ENCODE results near the gene CPZ. TPM values are rescaled to one million over a fixed set of nuclear protein-coding genes. Genes with fewer than 3 reads are reported as not detected.
"Not testable (repeated sequence)": the region's sequence is repeated elsewhere in the genome, so short reads cannot be mapped to it uniquely, and the experiment has no call there.

The CPZ gene
- total and polyA plus RNA-seq, 2 donors = 54.1 to 86.5 TPM

DNA sequence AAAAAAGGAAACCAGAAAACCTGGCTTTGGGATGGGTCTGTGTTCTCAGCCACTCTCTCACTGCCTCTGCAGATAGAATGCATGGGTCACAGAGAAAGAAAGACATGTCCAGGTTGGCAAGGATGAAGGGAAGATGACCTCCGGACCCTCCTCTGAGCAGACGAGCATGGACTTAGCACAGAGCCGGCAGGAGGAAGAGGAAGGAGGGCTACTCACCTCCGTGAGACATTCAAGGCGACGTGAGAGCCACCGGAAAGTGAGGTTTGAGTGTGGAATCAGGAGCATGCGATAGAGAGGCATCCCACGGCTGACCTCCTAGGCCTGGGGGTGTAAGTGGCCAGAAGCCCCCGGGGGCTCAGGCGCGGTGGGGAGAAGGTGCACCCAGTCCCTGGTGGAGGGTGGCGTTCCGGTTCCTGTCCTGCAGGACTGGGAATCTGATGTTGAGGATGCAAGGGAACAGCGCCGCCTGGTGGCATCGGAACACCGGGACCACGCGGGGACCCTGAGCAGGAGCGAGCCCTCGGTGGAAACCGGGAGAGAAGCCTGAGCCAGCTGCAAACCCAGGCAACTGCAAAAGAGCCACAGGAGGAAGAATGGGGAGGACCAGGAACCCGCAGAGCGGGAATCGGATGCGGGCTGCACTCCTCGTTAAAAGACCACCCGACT, 37.8 kb downstream of the CPZ start:
- not testable (repeated sequence) for H3K4me3 ChIP-seq (ENCODE audit: low read depth, low read length); H3K4me1 ChIP-seq (ENCODE audit: insufficient read depth); H3K27ac ChIP-seq (ENCODE audit: low read depth); DNase-seq (ENCODE audit: extremely low spot score); H3K36me3 ChIP-seq (ENCODE audit: insufficient read depth)
- no CpG with 5 or more reads among the region's 29 CpGs for WGBS

DNA sequence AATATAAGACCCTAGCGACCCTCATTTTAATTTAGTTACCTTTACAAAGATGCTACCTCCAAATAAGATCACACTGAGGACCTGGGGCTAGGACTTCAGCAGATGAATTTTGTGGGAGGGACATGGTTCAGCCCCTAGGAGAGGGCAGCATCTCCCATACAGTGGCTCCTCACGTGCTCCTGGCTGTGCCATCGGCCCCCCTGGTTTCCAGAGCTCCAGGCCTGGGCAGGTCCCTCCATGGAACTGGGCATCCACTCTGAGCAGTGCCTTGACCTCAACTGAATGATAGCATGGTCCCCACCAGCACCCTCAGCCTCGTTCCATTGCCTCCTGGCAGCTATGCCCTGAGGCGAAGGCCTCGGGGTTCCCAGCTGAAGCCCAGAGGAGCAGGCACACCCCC, 39.3 kb downstream of the CPZ start:
- not testable (repeated sequence) for H3K4me1 ChIP-seq (ENCODE audit: insufficient read depth); H3K36me3 ChIP-seq (ENCODE audit: insufficient read depth); H3K27ac ChIP-seq (ENCODE audit: low read depth); H3K4me3 ChIP-seq (ENCODE audit: low read depth, low read length); DNase-seq (ENCODE audit: extremely low spot score)
- WGBS = 84% methylated on average over 5 of the region's 6 CpGs

DNA sequence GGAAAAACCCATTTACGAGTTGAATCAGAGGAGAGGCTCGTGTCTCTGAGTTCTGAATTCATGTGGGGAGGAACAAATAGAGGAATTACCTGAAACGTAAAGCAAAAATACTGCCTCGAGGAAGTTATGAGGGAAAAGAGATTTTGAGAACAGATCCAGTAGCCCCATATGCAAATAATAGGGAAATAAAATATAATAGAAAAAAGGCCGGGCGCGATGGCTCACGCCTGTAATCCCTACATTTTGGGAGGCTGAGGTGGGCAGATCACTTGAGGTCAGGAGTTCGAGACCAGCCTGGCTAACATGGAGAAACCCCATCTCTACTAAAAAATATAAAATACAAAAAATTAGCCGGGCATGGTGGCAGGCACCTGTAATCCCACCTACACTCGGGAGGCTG, 42.2 kb downstream of the CPZ start:
- not testable (repeated sequence) for H3K27ac ChIP-seq (ENCODE audit: low read depth); H3K36me3 ChIP-seq (ENCODE audit: insufficient read depth); H3K4me3 ChIP-seq (ENCODE audit: low read depth, low read length); H3K4me1 ChIP-seq (ENCODE audit: insufficient read depth); DNase-seq (ENCODE audit: extremely low spot score)
- WGBS = 80% methylated on average over 6 of the region's 11 CpGs

DNA sequence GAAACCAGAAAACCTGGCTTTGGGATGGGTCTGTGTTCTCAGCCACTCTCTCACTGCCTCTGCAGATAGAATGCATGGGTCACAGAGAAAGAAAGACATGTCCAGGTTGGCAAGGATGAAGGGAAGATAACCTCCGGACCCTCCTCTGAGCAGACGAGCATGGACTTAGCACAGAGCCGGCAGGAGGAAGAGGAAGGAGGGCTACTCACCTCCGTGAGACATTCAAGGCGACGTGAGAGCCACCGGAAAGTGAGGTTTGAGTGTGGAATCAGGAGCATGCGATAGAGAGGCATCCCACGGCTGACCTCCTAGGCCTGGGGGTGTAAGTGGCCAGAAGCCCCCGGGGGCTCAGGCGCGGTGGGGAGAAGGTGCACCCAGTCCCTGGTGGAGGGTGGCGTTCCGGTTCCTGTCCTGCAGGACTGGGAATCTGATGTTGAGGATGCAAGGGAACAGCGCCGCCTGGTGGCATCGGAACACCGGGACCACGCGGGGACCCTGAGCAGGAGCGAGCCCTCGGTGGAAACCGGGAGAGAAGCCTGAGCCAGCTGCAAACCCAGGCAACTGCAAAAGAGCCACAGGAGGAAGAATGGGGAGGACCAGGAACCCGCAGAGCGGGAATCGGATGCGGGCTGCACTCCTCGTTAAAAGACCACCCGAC, 43.5 kb downstream of the CPZ start:
- not testable (repeated sequence) for DNase-seq (ENCODE audit: extremely low spot score); H3K4me1 ChIP-seq (ENCODE audit: insufficient read depth); H3K36me3 ChIP-seq (ENCODE audit: insufficient read depth); H3K27ac ChIP-seq (ENCODE audit: low read depth); H3K4me3 ChIP-seq (ENCODE audit: low read depth, low read length)
- WGBS = no CpG with 5 or more reads among the region's 29 CpGs

DNA sequence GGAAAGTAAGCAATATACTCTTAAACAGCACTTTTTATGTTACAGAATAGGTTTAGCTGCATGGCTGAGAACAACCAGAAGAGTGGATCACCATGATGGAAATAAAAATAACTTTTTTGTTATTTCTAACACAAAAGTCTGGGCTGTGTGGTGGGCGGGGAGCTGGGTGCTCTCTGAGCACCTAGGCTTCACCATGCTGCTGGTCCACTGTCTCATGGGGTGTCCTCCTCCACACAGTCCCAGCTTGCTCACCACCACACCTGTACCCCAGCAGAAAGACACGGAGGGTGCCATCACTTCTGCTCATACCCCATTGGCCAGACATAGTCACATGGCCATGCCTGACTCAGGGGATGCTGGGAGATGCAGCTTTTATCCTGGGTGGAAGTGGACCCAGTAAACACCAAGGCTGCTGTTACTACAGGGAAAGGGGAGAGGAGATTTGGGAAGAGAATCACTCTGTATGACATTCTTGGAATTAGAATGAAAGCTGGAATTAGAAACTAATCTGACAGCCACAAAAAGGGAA, 45.0 kb downstream of the CPZ start:
- Histone ChIP-seq H3K36me3 (ENCODE audit: insufficient read depth) (no peaks in the 10 kb centered on the region), H3K4me1 (ENCODE audit: insufficient read depth) (no peaks in the 10 kb centered on the region), H3K4me3 (ENCODE audit: low read depth, low read length) (no peak overlapping the region), H3K27ac (ENCODE audit: low read depth) (no peak overlapping the region)
- WGBS = 76% methylated on average over 2 of the region's 2 CpGs
- DNase-seq (ENCODE audit: extremely low spot score) = no peak

DNA sequence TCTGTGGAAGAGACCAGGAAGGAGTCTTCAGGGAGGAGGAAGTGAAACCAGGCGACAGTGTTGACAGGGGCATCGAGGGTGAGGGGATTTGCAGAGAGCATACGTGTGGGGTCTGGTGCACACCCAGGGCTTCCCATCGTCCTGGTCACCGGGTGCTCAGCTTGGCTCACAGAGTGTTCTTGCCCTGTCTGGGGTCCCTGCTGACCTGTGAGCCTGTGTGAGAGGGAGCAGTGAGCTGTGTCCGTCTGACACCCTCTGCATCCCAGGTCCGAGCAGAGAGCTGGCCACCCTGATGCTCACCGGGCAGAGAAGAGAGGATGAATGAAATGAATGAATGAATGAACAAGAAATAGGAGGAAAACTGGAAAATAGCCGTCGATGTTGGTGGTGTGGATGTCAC, 46.5 kb downstream of the CPZ start:
- no peak overlapping the region for H3K4me3 ChIP-seq (ENCODE audit: low read depth, low read length)
- DNase-seq (ENCODE audit: extremely low spot score) = no peak
- H3K4me1 ChIP-seq (ENCODE audit: insufficient read depth) = no peaks in the 10 kb centered on the region
- no peak overlapping the region for H3K27ac ChIP-seq (ENCODE audit: low read depth)
- no peaks in the 10 kb centered on the region for H3K36me3 ChIP-seq (ENCODE audit: insufficient read depth)
- 57% methylated on average over 10 of the region's 10 CpGs for WGBS

DNA sequence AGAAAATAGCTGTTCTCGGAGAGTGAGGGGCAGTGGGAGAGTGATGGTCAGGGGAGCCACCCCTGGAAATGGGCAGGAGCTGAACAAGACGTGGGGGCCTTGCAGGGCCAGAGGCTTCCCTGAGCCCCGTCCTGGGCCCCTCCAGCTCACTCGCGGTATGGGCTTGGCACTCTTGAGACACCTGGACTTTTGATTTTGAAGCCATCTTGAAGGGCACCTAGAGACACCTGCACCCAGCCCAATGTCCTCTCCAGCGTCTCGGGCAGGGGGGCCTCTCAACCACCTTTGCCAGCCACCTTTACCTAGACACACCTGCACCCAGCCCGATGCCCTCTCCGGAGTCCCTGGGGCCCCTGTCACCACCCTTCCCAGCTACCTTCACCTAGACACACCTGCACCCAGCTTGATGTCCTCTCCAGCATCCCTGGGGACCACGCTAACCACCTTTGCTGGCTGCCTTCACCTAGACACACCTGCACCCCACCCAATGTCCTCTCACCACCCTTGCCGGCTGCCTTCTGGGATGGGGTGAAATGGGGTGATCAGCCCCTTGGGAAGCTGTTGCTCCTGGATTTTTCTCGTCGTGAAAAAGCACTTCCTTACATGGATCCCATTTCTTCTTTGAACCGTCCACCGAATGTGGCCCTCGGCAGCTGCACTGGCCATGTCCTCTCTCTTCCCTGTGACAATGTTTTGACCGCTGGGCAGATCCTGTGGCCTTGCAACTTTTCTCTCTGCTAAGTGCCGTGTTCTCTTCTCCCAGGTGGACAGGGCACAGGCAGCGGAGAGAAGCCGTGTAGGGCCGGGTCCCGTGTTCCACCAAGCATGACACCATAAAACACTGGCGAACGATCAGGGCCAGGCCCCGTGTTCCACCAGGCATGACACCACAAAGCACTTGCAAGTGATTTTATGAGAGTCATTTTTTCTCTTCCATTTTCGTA, 47.5 kb downstream of the CPZ start:
- Histone ChIP-seq H3K4me1 (ENCODE audit: insufficient read depth) (no peaks in the 10 kb centered on the region), H3K4me3 (ENCODE audit: low read depth, low read length) (no peak overlapping the region), H3K27ac (ENCODE audit: low read depth) (no peak overlapping the region), H3K36me3 (ENCODE audit: insufficient read depth) (no peaks in the 10 kb centered on the region)
- no peak for DNase-seq (ENCODE audit: extremely low spot score)
- 74% methylated on average over 26 of the region's 26 CpGs for WGBS

DNA sequence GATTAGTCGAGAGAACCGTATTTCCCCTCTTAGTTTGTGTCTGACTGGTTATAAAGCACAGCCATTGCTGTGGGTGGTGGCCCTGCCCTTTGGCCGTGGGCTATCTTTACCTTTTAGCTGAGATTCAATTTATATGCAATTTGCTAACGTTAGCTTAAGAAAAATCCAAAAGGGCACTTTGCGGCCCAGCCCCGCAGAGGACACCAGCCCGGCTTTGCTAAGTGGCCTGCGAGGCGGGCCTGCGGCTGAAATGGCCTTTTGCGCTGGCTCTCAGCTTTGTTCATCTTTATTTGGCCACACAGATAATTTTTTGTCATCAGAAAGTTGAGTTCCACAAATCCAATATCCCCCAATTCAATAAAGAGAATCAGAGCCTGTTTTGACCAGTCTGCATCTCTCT, 48.3 kb downstream of the CPZ start:
- Histone ChIP-seq H3K27ac (ENCODE audit: low read depth) (no peak overlapping the region), H3K4me3 (ENCODE audit: low read depth, low read length) (no peak overlapping the region), H3K36me3 (ENCODE audit: insufficient read depth) (no peaks in the 10 kb centered on the region), H3K4me1 (ENCODE audit: insufficient read depth) (no peaks in the 10 kb centered on the region)
- WGBS = 85% methylated on average over 11 of the region's 11 CpGs
- no peak for DNase-seq (ENCODE audit: extremely low spot score)

DNA sequence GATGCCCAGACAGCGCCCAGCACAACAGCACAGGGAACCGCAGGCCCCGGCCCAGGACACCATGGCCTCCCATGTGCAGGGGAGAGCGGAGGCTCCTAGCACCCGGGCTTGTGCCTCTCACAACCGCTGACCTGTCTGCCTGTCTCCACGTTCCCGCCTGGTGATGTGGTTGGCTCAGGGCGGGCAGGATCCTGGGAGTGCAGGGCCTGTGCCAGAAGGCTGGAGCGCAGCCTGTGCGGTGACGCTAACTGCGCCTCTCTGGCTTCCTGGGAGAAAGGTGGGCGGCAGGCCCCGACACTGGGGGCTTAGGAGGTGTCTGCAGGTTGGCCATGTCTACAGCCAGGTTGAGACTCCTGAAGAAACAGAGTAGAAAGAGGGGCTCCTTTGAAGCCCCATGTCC, 48.7 kb downstream of the CPZ start:
- no peak overlapping the region for H3K27ac ChIP-seq (ENCODE audit: low read depth)
- H3K4me1 ChIP-seq (ENCODE audit: insufficient read depth) = no peaks in the 10 kb centered on the region
- H3K4me3 ChIP-seq (ENCODE audit: low read depth, low read length) = no peak overlapping the region
- no peaks in the 10 kb centered on the region for H3K36me3 ChIP-seq (ENCODE audit: insufficient read depth)
- DNase-seq (ENCODE audit: extremely low spot score) = no peak
- 89% methylated on average over 15 of the region's 15 CpGs for WGBS

DNA sequence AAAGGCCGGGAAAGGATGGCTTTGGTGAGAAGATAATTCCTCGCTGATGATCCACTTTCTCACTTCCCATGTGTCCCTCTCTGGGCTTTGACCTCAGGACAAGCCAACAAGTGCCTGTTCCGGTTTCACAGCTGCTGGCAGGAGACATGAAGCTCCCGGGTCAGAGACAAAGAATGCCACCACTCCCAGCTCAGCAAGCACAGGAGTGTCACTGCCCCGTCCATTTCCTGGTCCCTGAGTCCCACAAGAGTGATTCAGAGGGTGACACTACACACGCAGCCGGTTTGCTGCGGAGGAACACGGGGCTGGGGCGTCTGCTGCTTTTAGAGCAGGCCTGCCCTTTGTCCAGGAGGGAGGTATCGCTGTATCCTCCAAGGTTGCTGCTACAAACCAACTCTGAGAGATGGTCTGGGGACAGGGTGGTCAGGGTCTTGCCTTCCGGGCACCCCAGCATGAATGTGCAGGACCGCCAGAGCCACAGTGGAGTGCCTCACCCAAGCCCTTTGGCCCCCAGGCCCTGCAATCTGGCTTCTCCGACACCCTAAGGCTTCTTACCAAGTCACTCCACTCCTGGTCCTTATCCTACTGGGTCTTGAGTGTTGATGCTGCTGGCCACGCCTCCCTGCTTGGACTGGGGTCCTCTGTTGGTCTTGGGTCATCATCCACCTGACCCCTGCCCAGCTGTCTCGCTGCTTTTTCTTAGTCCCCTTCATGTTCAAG, 49.5 kb downstream of the CPZ start:
- DNase-seq (ENCODE audit: extremely low spot score) = no peak
- Histone ChIP-seq H3K27ac (ENCODE audit: low read depth) (no peak overlapping the region), H3K36me3 (ENCODE audit: insufficient read depth) (no peaks in the 10 kb centered on the region), H3K4me1 (ENCODE audit: insufficient read depth) (no peaks in the 10 kb centered on the region), H3K4me3 (ENCODE audit: low read depth, low read length) (no peak overlapping the region)
- WGBS = 85% methylated on average over 16 of the region's 16 CpGs

DNA sequence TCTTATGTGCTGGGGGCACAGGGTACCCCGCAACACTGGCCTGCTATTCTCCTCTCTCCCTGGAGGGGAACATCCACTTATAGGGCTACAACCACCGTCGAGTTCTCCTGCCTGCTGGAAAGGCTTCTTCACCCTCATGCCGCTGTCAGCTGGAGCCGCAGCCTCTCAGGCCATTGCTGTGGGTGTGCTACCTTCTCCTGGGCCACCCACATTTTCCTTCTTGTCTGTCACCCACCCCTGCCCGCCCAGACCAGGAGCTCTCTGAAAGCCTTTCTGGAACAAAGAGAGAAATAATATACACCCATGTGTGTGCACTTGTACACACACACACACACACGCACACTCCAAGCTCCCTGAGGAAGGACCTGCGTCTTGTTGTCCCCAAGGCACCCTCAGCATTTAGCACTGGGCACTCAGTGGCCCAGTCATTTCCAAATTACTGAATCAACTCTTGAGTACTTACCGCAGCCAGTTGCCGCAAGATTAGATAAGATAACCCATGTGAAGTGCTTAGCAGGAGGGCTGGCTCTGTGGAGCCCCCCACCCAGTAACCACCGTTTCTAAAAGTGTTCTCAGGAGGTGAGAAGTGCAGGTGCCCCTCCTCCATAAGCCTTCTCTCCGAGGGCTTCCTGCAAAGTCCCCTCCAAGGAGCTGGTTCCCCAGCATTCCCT, 50.2 kb downstream of the CPZ start:
- 66% methylated on average over 12 of the region's 12 CpGs for WGBS
- DNase-seq (ENCODE audit: extremely low spot score) = no peak
- Histone ChIP-seq H3K4me1 (ENCODE audit: insufficient read depth) (no peaks in the 10 kb centered on the region), H3K36me3 (ENCODE audit: insufficient read depth) (no peaks in the 10 kb centered on the region), H3K27ac (ENCODE audit: low read depth) (no peak overlapping the region), H3K4me3 (ENCODE audit: low read depth, low read length) (no peak overlapping the region)

DNA sequence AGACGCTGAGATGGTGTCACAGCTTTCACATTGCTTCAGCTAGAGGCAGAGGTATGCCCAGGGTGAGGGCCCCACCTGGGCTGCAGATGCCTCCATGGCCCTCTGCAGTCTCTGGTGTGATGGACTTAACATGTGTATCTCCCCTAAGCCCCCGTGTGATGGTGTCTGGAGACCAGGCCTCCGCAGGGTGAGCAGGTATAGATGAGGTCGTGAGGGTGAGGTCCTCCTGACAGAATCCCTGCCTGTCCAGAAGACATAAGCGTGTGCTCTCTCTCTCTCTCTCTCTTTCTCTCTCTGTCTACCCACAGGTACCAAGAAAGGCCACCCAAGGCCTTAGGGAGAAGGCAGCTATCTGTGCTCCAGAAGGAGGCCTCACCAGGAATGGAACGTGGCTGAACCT, 50.9 kb downstream of the CPZ start:
- Histone ChIP-seq H3K4me1 (ENCODE audit: insufficient read depth) (no peaks in the 10 kb centered on the region), H3K27ac (ENCODE audit: low read depth) (no peak overlapping the region), H3K4me3 (ENCODE audit: low read depth, low read length) (no peak overlapping the region), H3K36me3 (ENCODE audit: insufficient read depth) (no peaks in the 10 kb centered on the region)
- WGBS = 72% methylated on average over 6 of the region's 6 CpGs
- no peak for DNase-seq (ENCODE audit: extremely low spot score)

DNA sequence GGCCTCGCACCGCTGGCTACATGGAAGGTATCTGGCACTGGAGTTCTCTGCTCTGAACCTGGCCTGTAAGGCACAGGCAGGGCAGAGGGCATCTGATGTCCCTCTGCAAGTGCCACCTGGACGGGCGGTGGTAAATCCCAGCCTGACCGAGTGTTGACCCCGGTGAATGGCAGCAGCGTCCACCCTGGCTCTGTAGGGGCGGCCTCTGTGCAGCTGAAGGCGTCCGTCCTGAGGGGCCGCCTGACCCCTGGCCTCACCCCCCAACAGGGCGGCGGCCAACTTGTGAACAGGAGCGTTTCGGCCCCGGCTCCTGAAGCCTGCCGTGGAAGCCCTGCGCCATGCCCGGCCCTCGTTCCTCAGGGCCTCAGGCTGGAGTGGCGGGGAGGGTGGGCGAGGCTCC, 51.4 kb downstream of the CPZ start:
- DNase-seq (ENCODE audit: extremely low spot score) = no peak
- Histone ChIP-seq H3K4me3 (ENCODE audit: low read depth, low read length) (no peak overlapping the region), H3K4me1 (ENCODE audit: insufficient read depth) (no peaks in the 10 kb centered on the region), H3K27ac (ENCODE audit: low read depth) (no peak overlapping the region), H3K36me3 (ENCODE audit: insufficient read depth) (no peaks in the 10 kb centered on the region)
- WGBS = 81% methylated on average over 22 of the region's 22 CpGs
